GM21367 (cell line): ENCODE data around the gene AHI1.
"Not testable (repeated sequence)": the region's sequence is repeated elsewhere in the genome, so short reads cannot be mapped to it uniquely, and the experiment has no call there.

Source experiments
- ATAC-seq: cut with Tn5 transposase; IDR thresholded peaks from one replicate; pipeline ENCODE4 v1.9.1; 2021; ENCODE audit not compliant: unreplicated experiment

The AHI1 gene

DNA sequence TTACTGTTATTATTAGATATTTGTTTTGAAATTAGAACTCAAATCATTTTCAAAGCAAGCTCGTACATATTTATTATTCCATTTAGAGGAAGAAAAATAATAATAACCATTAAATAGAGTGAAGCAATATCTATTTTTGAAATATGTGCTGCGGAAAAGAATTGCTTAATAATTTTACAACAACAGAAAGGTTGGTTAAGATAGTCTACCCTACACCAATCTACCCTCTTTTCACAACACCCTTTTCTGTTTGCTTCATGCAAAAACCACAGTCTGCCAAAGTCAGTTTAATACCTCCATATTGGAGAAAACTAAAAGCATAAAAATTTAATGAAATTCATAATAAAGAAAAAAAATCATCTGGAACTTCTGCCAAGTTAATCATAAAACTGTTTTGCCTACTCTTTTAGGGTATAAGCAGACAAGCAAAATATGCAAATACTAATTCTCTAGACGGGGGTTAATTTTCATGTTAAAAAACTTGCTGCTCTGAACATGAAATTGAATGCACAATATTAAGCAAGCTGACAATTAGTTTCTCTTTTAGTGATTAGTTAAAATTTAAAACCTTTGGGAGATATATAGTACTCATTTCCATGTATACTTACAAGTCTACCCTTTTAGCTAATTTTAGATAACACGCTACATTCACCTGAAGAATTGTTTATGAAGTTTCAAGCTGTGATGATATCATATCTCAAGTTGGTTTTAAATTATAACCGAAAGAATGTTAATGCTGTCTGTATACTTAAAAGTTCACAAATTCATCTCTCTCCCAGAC is 100.2 kb downstream of the AHI1 start:
- no peak for ATAC-seq

DNA sequence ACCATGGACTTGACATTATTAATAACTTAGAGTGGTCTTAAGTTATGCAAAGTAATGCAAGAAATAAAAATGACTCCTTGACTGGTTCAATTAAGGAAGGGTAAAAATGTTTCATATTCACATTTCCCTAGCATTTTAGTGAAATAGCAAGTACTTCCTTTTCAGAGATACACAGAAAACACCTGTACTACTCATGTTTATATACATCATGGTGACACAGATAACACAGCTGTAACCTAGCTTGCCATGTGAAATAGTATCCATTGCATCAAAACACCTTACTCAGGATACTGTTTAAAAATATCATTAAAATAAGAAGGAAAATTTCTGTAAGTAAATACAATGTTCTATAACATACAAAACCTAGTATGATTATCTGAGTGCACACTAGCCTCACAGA is 102.4 kb downstream of the AHI1 start:
- ATAC-seq, result no peak

DNA sequence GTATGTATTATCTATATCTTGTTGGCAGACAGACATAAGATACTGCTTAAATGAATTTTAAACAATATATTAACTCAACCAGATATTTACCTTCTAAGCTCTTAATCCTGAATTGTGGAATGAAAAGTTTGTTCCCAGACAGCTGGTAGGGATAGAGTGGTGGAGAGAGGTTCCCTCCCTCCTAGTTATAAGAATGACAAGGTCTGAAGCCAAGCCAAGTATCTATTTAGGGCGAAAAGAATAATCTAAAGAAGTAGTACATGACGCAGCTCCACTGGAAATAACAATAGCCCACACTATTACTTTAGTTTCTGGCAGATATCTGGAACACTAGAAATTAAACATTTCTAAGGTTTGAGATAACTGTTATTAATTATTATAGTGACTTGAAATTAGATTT is 104.3 kb downstream of the AHI1 start:
- ATAC-seq, result no peak

DNA sequence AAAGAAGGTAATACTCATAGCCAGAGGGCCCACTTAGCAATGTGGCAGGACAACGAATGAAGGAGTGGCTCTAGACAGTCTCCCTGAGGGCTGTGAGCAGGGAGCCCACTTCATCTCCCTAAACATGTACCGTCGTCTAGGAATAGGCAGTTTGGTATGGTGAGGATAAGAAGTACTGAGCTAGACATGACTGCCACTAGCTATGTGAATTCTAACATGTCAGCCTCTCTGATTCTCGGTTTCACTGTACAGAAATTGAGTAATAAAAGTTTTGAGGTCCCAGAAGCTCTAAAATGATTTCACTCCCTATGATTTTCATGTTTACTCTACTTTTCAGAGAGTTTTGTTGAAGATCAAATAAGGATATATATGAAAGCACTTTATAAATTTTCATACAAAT is 107.1 kb downstream of the AHI1 start:
- ATAC-seq, result no peak

DNA sequence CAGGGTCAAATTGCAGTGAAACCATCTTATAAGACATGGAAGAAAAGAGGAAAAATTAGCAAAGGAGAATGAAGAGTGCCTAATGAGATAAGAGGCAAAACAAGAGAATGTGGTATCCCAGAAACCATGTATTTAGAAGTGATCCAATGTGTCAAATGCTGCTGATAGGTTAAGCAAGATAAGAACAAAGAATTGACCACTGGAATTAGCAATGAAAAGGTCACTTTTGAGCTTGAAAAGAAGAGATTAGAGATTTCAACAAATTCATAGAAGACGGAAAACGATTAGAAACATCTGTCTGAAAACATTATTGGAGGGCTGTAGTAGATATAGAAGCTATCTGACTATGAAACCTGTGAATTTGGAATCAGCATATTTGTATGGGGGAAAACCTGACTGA is 112.2 kb downstream of the AHI1 start:
- no peak for ATAC-seq

DNA sequence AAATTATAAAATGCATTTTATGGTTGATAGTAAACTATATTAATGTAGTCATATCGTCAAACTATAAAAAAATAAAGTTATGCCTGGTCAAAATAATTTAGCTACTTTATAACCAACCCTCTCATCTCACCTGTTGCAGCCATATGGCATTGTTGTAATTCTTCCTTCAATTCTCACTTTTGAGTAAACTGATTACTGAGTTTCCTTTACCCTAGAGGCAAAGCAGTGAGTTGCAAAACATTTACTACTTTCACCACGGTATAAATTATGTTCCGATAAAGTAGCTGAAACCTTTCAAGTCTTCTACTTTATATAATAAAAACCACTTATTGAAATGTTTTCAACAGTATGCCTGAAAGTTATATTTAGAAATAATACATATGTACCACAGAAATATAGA is 113.8 kb downstream of the AHI1 start:
- no peak for ATAC-seq

DNA sequence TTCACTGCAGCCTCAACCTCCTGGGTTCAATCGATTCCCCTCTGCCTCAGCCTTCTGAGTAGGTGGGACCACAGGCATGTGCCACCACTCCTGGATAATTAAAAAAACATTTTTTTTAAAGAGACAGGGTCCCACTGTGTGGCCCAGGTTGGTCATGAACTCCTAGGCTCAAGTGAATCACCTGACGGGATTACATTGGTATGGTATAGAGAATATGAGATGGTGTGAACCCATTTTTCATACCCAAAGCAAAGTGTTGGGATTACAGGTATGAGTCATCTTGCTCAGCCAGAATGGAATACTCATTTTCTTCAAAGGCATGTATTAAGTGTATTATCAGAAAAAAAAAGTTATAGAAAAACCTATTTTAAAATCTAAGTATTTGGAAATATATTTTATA is 114.2 kb downstream of the AHI1 start:
- ATAC-seq, result no peak

DNA sequence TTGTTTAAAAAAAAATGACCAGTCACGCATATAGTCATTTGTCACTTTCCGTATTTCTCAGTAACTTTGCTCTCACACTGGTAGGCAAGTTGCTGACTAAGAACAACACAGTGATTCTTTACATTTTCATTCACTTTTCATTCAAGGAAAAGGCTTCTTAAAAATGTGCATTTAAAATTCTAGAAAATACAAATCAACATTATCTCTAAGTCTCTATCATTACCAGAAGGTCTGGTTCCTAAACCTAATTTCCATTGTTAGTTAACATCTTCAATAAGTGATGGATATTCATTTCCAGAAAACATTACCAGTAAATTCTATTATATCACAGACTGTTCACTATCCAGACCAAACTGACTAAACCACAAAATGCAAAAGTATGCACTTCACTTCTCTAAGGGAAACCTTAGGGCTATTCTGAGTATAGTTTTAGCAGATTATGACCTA is 115.3 kb downstream of the AHI1 start:
- peak; percentile 73 for ATAC-seq

DNA sequence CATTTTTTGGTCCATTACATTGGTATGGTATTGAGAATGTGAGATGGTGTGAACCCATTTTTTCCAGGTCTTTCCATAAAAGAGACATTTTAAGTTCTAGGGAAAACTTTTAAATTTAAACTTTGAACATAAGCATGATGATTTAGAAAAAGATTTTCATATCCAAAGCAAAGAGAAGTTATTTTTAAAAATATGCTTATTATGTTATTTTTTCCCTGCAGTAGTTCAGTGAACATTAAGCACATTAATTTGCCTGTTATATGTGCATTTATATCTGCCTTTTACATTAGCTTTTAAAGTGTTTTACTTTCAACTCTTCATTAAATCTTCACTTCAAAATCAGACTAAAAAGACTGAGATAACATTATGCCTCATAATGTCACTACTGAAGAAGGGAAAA is 116.7 kb downstream of the AHI1 start:
- ATAC-seq, result no peak

DNA sequence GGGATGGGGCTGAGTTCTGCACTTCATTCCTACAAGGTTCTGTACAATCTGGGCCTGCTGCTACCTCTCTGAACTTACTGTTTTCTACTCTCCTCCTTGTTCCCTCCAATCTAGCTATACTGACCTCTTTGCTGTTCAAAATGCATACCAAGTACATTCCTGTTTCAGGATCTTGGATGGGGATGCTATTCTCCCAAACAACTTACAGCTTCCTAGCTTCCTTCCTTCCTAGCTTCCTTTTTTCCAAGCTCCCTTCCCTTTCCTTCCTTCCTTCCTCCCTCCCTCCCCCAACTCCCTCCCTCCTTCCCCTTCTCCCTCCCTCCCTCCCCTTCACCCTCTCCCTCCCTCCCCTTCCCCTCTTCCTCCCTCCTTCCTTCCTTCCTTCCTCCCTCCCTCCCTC is 117.9 kb downstream of the AHI1 start:
- no peak for ATAC-seq

DNA sequence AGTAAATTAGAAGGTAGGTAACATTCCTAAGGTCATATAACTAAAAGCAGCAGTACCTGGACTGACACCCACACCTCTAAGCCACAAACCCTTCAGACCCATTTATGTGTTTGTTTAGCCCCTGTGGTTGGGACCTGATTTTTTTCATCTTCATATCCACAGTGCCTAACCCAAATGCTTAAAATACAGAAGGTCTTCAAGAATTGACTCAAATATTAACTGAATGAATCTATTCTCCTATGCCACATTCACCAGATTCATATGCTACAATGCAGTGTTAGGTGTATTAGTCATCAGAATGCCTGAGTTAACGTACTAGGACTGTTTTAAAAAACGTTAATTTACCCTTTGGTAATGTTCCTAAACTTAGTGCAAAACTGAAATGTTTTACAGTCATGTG is 124.8 kb downstream of the AHI1 start:
- no peak for ATAC-seq

DNA sequence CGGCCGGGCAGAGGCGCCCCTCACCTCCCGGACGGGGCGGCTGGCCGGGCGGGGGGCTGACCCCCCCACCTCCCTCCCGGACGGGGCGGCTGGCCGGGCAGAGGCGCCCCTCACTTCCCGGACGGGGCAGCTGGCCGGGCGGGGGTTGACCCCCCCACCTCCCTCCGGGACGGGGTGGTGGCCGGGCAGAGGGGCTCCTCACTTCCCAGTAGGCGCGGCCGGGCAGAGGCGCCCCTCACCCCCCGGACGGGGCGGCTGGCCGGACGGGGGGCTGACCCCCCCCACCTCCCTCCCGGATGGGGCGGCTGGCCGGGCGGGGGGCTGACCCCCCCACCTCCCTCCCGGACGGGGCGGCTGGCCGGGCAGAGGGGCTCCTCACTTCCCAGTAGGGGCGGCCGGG is 133.9 kb downstream of the AHI1 start:
- ATAC-seq, result not testable (repeated sequence)

DNA sequence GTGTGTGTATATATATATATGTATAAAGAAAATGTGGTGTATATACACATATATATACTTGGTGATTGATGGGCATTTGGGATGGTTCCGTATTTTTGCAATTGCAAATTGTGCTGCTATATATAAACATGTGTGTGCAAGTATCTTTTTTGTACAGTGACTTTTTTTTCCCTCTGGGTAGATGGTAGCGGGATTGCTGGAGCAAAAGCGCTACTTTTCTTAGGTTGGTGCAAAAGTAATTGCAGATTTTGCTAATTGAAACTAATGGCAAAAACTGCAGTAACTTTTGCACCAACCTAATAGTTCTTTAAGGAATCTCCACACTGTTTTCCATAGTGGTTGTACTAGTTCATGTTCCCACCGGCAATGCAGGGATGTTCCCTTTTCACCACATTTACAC is 135.4 kb downstream of the AHI1 start:
- ATAC-seq, result no peak

DNA sequence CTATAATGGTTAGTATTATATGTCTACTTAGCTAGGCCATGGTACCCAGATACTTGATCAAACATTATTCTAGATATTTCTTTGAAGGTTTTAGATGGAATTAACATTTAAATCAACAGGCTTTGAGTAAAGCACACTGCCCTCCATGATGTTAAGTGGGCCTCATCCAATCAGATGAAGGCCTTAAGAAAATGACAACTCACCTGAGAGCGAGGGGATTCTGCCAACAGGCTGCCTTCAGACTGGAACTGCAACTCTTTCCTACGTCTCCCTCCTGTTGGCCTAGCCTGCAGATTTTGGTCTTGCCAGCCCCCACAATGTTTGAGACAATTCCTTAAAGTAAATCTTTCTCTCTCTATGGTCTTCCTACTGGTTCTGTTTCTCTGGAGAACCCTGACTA is 137.3 kb downstream of the AHI1 start:
- no peak for ATAC-seq

DNA sequence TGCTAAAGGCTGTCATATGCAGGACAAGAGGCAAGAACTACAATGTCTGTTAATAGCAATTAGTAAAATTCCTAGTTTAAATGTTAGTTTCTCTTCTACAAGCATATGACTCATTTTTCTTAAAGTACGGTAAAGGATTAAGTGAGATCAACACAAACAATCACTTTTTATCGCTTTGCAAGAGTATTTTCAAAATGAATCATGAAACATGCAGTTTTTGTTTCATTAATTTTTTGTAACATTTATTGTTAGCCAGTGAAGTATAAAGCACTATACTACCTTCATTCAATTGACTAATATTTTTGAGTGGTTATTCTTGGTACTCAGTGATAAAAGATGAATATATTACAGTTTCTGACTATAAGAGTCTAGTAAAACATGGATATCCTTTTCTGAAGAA is 138.6 kb downstream of the AHI1 start:
- ATAC-seq, result no peak

DNA sequence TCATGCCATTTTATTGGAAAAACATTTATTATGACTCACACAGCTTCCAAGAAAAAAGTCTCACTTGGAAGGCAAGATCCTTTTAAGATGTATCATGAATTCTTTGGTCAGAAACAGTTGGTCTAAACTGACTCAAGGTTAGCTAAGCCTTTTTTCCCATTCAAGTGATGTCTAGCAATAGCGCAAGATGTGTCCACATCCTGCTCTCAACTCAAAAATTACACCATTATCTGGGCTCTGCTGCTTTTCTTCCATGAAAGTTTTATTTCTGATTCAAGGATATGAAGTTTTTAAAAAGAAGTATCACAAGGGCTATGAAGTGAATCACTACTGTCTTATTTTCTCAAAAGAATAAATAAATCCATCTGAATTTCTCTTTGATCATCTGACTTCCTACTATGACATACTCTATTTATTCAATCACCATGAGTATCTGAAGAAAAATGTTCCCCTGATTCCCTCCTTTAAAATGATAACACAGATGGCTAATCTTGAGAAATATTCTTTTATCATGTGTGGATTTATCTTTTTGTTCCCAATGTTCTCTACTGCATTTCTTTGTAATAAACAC is 139.2 kb downstream of the AHI1 start:
- no peak for ATAC-seq

DNA sequence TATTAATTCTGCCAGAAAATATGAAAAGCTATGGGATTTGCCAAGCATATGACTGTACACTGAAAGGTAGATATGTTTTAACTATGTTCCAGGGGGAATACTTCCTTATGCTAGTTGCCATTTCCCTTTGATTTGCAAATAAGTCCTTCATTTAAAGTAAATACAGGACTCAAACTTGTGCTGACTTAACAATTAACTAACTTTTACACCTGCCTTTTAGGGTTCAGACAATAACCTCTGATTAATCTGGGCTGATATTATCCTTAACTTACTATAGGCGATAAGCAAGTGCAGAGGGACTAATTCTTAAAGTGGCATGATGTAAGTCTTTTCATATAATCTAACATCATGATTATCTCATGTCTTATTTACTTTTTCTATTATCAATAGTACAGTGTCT is 143.1 kb downstream of the AHI1 start:
- ATAC-seq, result no peak

DNA sequence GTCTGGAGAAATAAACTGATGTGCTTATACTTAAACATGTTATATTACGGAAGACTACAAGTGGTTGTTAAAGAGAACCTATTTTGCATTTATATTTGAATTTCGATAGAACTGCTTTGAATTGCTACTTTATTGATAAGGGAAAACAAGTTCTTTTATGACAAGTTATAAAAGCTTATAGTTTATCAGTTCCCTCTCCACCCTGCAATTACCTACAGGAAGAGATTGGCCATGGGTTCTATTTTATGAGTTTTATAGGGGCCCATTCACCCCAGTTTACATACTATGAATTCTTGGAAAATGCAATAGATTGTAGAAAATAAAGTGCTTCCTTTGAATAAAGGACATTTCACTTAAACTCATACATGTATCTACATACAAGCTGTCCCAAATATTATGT is 144.4 kb downstream of the AHI1 start:
- no peak for ATAC-seq

DNA sequence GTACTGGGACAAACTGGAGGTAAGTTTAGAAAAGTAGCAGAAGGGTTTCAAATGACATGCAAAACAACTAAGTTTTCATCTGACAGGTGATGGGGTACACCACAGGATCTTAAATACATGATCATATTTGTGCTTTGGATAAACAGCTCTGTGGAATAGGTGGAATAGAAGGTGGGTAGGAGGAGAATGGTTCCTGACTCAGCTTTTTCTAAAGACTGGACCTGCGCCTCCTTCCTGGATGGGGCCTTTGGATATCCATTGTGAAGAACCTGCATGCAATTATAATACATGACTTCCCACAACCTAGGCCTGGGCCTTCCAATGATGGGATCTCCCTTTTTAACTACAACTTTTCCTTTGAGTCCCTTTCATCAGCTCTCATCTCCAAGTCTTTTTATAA is 145.9 kb downstream of the AHI1 start:
- ATAC-seq, result no peak

DNA sequence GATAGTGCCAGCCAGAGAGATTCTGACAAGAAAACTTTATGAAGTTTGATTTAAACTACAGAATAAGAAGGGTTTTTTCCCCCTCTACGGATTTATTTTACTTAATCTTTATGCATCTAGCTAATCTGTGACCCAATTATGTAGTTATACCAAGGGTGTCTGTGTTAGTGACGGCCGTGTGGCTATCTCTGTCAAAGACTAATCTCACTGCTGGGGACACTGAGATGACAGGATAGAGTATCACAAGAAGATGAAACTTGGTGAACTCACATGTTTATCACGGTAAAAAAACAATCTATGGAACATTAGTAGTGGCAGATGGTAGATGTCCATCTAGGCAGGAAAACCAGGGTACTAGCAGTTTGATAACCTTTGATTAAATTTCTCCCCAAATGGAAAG is 149.7 kb downstream of the AHI1 start:
- ATAC-seq, result no peak

DNA sequence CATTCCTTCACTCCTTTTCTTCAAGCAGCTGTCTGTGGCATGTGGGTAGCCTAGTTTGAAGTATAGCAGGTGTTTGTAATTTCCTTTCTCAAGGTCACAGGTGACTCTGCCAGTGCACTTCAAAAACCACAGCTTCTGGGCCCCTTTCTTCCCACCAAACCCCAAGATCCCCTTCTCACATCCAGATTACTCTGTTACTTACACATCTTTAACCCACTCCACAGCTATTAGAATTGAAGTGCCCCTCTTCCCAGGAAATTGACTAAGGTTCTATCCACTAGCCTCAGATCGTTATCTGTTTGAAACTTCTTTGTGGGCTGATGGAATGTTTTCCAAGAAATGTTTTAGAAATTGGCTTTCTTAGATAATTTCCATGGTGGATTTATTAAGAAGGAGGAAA is 150.8 kb downstream of the AHI1 start:
- ATAC-seq, result no peak

DNA sequence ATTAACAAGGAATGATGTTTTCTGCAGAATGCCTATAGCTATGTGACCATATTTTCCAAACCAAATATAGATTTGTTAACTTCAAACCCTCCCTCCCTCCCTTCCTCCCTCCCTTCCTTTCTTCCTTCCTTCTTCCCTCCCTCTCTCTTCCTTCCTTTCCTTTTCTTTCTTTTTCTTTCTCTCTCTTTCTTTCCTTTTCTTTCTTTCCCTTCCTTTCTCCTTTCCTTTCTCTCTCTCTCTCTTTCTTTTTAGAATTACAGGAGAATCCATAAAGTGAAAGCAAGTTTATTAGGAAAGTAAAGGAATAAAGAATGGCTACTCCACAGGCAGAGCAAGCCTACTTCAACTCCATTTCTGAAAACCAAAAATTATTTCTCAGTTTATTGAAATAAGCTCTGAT is 153.0 kb downstream of the AHI1 start:
- no peak for ATAC-seq

DNA sequence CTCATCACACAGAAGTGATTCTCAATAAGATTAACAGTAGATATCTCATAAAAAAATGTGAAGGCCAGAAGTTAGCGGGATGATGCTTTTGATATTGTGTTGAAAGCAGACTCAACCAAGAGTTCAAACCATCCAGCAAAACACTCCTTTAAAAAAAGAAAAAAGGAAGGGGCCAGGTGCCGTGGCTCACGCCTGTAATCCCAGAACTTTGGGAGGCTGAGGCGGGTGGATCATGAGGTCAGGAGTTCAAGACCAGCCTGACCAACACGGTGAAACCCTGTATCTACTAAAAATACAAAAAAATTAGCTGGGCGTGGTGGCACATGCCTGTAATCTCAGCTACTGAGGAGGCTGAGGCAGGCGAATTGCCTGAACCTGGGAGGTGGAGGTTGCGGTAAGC is 157.6 kb downstream of the AHI1 start:
- not testable (repeated sequence) for ATAC-seq
